ENCODE results near the gene TMEM30B.
A peak's percentile ranks its signal among the peaks of the same experiment; 100 is the strongest.
"Not testable (repeated sequence)": the region's sequence is repeated elsewhere in the genome, so short reads cannot be mapped to it uniquely, and the experiment has no call there.

The TMEM30B gene

DNA sequence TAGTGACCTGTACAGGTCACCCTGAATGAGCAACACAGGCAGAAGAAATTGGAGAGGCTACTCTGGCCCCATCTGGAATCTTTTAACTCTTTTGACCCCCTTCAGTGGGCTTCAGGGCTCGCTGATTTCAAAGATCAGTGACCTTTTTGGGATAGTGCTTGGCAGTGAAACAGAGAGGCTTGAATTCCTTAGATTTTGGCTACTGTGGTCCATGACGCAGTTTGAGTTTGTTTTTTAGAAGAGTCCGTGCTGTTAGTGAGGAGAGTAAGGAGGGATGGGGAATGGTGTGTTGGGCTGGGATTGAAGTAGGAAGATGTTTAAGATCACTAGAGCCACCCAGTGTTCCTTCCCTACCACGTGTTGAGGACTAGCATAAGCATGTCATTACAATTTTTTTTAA is 16.5 kb downstream of the TMEM30B start:
- no peak for DNase-seq

DNA sequence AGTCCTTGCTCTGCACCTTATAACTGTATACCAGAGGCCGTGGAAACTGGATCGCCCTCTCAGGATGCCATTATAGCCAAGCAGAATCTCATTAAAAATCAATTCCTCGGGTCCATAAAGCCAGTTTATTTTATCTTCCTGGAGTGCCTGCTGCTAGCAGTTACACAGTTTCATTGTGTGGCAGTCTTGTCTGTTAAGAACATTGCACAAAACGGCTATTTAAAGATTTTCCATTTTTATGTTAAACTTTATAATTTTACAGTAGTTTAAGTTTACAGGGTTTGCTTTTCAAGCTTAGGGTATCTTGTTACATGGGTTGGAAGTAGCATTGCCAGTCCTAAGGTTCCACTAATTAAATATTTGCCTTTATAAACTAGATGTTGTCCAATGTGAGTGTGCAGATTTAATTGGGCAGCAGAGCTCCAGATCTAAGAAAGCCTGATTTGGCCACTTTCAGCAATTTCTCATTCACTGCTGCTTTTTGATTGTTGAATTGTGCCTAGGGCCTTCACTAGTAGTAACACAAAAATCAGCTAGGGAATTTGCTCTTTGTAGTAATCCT is 17.0 kb downstream of the TMEM30B start:
- DNase-seq: no peak

DNA sequence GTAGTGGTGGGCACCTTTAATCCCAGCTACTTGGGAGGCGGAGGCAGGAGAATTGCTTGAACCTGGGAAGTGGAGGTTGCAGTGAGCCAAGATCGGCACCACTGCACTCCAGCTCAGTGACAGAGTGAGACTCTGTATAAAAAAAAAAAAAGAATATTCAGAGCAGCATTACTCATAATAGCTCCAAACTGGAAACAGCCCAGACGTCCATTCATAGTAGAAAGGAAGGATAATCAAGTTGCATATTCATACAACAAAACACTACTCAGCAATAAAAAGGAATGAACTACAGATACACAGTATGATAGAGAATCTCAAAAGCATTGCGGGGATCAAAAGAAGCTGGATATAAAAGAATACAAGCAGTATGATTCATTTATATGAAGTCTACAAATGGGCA is 19.1 kb downstream of the TMEM30B start:
- DNase-seq: no peak

DNA sequence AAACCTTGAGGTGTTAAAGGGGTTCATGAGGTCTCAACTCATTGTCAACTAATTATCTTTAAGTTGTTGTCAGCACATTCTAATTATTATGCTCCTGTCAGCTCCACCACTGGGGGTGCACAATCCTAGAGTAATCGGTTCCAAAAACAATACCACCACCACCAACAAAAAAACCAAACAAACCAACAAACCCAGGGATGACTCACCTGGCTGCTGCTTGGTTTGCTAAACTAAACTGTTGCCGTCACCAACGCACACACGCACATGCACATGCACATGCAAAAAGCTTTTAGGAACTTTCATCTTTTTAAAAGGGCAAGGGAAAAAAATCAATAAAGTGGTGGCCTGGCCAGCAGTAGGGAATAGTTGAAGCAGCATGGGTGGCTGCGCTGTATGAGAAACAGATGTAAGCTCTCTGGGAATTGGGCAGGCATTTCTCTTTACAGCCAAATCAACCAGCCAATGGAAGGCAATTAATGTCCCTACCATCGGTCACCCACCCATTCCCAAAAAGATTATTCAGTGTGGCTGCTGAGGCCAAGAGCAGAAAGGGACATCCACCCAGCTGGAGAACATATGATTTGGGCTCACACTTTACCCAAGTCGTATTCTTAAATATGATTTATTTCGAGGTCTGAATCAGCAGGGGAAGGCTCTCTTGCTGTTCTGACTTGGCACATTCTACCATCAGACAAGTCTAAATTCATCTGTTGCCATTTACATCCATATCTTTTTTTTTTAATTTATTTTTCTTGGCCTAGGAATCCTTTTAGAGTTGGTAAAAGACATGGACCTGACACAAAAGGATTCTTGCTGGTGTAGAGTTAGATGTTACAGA is 20.0 kb downstream of the TMEM30B start:
- no peak for DNase-seq

DNA sequence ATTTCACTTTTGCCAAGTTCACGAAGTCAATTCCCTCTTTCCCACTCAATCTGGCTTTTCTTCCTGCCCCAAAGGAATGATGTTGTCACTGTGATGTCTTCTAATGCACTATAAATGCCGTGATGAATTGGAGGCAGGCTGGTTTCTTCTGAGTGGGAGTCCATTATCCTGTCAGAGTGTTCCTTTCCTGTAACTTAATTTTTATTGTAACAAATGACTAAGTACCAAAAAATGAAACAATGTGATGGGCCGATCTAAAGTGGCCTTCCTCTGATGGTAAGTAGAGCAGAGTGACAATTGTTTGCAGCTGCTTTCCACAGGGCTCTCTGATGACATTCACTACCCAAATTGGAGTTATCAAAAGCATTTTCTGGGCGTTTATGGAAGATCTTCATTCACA is 22.2 kb downstream of the TMEM30B start:
- no peak for DNase-seq

DNA sequence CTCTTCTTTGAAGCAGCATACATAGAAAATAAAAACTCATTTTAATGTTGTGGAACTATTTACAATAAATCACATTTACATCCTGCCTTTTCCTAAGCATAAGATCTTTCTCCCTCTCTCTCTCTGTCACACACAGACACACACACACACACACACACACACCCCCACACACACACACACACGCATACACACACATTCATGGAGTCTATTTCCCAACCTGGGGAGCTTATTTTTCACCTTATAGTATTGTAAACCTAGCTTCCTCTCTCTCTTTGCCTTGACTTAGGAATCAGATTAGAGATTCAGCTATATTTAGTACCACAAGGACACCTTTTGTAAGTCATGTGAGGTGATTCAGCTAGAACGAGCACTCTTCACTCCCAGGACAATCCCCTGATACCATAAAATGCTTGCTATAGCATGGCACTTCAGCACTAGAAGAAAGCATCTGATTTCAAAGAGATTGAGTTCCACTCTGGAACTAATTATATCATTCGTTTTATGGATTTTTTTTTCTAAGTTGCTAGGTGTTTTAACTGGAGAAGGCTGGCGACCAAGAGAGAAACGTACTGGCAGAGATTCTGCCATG is 23.6 kb downstream of the TMEM30B start:
- DNase-seq: no peak

DNA sequence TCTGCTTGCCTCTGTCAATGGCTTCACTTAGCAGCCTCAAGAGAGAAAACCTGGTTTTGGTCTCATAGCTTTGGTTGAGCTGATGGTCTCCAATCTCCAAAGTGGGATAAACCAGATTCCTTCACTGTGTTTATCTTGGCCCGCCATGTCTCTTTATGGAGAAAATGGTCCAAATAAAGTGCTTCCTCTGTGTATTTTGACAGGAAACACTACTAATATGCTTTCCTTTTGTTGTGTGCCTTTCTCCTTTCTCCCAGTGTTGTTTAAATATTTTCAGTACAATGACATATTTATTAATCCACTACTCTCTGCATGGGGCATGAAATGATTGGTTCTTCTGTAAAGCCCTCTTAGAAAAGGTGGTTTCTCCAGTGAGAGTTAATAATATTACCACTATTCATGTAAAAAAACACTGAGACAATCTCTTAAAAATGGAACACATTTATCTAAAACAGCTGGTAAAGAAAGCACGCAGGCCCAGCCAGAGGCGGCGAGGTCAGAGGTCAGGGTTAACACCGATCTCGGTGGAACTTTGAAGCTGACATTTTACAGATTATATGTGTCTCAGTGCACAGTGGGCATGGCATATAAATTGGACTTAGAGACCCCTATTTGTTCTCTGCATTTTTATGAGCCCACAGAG is 24.2 kb downstream of the TMEM30B start:
- DNase-seq: no peak

DNA sequence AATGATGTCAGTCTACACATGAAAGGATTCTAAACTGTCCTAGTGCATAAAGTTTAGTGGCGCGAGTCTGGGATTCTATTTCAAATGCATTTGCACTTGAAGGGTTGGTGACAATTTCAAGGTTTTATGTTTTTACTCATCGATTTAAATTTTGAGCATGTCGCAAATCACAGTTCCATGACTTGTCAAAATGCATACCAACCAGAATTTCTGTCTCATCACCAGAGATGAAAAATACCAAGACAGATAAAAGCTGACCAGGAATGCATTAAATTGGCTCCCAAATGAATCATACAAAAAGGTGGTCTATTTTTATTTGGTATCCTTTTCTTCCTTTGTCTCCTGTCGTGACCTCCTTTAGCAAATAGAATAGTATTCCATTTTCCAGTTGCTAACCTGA is 25.2 kb downstream of the TMEM30B start:
- DNase-seq: no peak

DNA sequence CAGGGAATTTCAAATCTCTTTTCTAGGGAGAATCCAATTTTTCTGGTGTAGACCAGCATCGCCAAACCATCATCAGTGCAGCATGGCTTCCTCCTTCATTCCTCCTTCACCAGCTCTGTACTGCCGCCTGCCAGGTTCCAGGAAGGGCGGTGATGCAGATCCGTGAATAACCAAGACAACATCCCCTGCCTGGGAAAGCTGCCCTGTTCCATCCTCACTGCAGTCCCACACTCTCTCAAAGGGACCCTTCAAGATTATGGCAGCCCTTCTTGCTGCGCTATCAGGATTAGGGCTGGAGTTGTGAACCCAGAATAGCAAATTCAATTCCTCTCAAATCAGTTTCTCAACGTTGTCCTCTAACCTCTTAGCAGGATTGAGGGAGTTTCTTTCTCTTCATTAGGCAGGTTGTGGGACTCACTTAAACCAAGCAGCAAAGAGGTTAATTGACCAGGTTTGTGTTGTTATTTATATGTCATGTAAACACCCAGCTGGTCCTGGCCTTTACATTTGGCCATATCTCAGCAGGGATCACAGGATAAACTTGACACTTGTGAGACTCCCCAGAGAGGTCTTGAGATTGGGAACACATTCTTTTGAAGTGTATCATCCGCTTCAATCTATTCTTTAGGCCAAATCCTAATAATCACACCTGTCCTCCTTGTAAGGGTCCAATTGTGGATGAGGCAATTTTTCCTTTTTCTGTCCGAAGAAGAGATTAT is 26.2 kb downstream of the TMEM30B start:
- no peak for DNase-seq

DNA sequence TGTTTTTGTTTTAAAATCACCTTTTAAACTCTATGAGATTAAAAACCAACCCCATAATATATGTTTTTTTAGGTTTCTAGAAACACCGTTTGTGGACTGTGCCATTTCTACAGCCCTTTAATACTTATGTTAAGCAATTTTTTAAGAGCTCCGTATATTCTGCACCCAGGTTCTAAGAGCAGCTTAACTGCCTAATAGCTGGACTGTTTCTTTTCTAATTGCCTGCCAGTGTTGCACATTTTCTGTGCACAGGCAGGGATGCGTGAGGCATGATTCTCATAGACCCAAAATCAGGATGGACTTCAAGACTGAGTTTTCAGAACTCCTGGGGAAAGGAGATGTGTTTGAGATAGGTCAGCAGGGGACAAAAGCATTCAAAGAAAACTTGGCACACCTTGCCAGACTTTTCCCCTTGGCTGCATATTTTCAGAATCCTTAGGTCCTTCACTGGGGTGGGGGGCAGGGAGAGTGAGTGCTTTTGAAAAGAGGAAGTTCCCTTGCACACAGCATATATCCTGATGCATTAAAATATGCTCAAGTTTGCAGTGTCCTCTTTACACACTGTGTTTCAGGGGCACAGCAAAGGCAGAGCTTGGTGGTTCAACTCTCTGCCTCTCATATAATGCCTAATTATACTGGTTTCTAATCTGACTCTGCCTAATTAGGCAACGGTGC is 27.9 kb downstream of the TMEM30B start:
- no peak for DNase-seq

DNA sequence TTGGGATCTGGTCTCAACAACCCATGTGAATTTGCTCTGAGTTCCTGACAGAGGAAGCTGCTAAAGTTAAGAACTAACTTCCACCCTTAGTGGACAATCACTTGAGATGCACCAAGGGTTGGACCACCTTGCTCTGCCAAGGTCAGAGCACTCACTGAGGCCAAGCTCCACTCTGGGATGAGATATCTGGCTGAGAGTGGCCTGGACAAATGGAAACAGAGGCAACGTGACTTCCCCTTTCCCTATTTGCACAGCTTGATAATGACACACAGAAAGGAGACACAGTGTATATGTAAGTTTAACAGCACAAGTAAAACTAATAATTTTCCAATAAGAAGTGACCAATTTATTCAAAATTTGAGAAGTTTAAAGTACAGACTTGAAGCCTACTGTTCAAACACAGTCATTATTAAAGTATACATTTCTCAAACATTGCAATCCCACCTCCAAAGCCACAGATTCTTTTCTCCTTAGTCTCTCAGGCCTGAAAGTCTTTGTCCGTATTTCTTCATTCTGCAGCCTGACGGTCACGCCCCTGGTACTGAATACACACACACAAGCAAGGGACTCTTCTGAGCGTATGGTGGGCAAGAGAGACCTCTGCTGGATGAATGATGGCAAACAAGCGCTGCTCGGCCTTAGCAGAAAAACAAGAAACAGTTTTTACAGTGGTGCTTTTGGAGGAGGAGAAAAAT is 28.6 kb downstream of the TMEM30B start:
- DNase-seq: peak; percentile 37

DNA sequence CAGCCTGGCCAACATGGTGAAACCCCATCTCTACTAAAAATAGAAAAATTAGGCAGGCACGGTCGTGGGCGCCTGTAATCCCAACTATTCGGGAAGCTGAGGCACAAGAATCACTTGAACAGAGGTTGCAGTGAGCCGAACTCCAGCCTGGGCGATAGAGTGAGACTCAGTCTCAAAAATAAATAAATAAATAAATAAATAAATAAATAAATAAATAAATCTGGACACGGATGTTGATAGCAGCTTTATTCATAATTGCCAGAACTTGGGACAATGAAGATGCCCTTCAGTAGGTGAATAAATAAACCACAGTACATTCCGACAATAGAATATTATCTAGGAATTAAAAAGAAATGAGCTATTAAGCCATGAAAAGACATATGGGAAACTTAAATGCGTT is 31.1 kb downstream of the TMEM30B start:
- no peak for DNase-seq

DNA sequence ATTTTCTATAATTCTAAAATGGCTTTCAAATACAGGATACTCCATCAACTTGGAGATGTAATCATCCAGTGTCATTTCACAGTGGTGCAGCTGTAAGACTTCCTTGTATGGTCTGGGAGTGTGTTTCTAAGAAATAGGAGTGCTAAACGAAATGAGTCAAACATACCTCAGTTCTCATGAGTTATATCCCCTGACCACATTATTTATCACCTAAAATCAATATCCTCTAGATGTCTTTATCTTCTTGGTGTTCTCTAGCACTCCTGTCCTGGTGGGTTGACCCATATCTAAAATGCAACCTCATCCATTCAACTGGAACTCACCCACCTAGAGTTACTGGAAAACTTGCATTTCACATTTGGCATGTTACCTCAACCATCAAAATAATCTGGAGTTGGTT is 33.2 kb downstream of the TMEM30B start:
- DNase-seq: no peak

DNA sequence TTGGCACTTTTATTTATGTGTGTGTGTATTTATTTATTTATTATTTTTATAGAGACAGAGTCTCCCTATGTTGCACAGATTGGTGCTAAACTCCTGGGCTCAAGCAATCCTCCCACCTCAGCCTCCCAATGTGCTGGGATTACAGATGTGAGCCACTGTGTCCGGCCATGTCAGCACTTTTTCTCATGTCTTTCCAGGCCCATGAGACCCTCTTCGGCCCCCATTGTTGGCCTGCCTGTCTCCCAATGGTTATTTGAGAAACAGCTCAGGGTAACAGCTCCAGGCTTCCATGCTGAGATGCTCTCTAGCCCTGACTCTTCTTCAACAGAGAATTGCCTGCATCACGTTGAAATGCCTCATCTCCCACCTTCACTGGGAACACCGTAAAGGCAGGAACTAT is 34.4 kb downstream of the TMEM30B start:
- no peak for DNase-seq

DNA sequence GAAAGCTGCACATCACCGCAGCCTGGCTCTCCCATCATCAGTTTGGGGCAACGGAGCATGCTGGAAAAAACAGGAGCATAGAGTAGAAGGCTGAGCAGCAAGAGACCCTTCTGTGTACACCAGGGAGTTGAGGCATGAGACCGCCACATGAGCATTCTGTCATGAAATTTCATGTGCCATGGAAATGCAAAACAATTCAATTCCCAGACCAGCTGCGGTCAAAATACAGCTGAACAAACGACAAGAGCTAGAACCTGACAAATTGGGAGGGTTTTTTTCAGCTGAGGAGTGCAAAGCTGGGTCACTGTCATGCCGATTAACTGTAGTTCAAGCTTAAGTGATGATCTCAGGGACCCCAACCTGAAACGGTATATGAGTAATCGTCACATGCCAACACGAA is 37.1 kb downstream of the TMEM30B start:
- DNase-seq: no peak

DNA sequence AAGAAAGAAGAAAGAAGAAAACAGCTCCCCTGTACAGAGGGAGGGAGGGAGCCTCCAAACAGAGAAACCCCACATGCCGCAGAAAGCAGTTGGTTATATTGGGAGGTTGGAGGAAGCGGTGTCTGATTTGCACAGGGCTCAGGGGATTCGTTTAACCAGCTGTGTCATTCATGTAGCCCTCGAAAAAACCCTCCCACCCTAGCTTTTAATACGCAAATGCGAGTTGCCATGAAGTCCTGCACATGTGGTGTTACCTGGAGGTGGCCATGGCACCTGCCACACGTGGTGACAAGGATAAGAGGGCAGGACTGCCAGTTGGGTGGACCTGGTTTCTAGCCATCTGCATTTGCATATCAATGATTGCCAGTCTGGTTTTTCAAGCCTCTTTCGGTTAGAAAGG is 40.9 kb downstream of the TMEM30B start:
- DNase-seq: no peak

DNA sequence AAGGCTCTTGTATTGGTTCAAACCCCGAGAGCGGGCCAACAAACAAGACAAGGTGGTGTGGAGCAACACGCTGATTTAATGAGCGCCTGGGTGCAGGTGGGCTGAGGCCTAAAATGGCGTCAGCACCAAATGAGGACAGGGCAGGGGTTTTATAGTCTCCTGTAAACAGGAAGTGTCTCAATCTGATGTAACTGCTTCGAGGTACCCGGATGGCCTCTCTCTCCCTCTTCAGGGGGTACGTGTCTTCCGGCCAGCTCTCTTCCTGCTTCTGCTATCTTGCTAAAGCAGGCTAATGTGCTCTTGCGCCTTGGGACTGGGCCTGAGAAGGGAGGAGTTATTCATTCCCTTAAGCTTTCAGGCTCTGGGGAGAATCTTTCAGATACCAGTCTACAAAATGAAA is 41.9 kb downstream of the TMEM30B start:
- not testable (repeated sequence) for DNase-seq

DNA sequence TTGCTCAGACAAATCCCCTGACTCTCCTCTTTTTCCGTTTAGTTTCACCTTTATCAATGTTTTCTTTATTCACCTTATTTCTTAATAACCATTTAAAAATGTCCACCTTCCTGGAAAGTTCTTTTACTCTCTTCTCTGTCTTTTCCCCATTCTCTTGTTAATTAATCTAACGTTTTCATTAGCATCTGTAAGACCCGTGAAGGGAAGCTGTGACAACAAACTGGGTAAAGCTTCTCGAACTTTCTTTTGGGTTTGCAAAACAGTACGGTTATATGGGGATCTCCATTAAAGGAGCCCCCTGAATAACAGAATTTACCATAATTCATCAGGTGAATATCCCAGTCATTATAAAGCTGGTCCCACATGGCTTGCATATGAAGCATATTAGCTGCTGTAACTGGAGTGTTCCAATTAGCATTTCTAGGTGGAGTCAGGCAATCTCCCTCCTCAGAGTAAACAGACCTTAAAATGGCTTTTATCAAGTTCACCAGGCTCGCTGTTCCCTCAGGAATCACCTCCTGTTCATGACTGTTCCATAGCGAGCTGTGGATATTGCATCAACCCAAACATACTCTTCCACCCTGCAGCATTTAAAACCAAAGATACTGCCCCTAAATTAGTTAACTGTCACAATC is 42.4 kb downstream of the TMEM30B start:
- DNase-seq: no peak

DNA sequence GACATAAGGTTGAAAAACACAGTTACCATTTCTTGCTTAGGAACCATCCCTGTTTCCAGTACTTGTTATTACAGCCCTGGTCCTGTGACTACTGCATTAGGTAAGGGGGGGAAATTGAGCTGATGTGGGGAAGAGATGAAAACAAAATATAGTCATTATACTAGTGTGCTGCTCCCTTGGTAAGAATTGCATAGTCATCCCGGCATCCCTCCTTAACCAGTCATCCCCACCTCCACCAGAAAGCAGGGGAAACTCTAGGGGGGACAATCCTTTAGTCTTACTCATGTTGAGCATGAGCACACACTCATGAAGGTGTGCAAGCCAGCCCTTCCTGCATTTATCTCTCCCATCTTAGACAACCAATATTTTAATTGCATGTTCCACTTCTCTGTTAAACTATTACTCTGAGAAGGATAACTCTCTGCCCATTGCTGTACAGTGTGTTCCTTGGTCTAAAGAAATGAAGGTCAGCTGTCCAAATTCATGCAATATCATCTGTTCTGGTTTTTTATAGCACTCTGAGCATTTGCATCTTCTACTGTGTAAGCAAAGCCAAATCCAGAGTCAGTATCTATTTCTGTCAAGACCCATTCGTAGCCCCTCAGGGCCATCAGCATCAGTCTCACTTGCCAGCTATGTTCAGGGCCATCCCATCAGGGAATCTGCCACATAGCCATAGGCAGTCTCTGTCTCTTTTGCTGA is 46.8 kb downstream of the TMEM30B start:
- DNase-seq: no peak

DNA sequence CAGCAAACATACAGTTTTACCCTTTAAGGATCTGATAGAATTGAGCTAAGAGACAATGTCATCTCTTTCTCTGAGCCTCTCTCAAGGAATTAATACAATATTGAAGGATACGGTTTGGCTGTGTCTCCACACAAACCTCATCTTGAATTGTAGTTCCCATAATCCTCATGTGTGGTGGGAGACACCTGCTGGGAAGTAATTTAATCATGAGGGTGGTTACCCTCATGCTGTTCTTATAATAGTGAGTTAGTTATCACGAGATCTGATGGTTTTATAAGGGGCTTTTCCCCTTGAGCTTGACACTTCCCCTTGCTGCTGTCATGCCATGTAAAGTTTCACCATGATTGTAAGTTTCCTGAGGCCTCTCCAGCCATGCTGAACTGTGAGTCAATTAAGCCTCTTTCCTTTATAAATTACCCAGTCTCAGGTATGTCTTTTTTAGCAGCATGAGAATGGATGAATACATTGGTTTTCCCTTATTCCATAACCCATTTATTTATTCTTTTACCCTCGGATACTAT is 47.6 kb downstream of the TMEM30B start:
- DNase-seq: no peak

DNA sequence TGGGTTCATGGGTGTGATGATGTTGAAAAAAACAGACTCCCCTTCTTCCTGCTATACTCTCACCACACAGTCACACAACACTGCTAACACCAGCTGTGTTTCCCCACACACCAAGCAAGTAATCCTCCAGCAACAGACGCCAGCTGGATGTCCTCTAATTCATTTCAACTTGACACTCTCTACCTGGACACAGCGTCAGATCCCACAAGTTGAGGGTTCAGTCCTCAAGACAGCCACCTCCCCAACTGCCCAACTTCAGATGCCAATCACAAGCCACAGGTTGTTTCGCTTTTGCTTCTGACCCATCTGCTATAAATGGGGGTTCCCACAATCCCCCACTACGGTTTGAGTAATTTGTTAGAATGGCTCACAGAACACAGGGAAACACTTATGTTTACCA is 49.3 kb downstream of the TMEM30B start:
- DNase-seq: no peak
